WTC11 (cell line): ENCODE data around the gene DNAJC9. TPM values are rescaled to one million over a fixed set of nuclear protein-coding genes. Genes with fewer than 3 reads are reported as not detected.

ENCODE experiments used
- ATAC-seq: fragments of 200-7000 bp; cut with Tn5 transposase; 2 replicates; pipeline ENCODE4 v1.10.0; 2021; ENCODE audit warnings: mild to moderate bottlenecking, moderate library complexity
- CTCF ChIA-PET: fragments of 300-600 bp; sonication (Branson Sonifier 250); formaldehyde crosslinking; loops from one replicate; lab custom pipeline; 2021; ENCODE audit warnings: antibody characterized with exemption; lab: Charles Lee
- POLR2A ChIA-PET: fragments of 350-600 bp; sonication (Branson Sonifier 250); formaldehyde crosslinking; loops from one replicate; lab custom pipeline; 2021; ENCODE audit warnings: antibody characterized with exemption; lab: Charles Lee
- DNase-seq: peaks from one replicate; pipeline ENCODE4 v3.0.0; 2021; ENCODE audit warnings: low spot score
- H3K27ac Mint-ChIP-seq: 2 replicates; pipeline ENCODE4 v1.8.0; 2021; ENCODE audit warnings: mixed read lengths
- H3K27me3 Mint-ChIP-seq: 2 replicates; pipeline ENCODE4 v1.8.0; 2021; ENCODE audit warnings: low read depth, mild to moderate bottlenecking, moderate library complexity, mixed read lengths
- H3K36me3 Mint-ChIP-seq: 2 replicates; pipeline ENCODE4 v1.8.0; 2021; ENCODE audit warnings: mixed read lengths
- H3K4me1 Mint-ChIP-seq: 2 replicates; pipeline ENCODE4 v1.8.0; 2022; ENCODE audit warnings: mixed read lengths
- H3K4me3 Mint-ChIP-seq: 2 replicates; pipeline ENCODE4 v1.8.0; 2021; ENCODE audit warnings: mild to moderate bottlenecking, moderate library complexity, mixed read lengths
- H3K9me3 Mint-ChIP-seq: 2 replicates; pipeline ENCODE4 v1.8.0; 2021; ENCODE audit warnings: mixed read lengths
- AFF4 ChIP-seq: sonication (generic); formaldehyde crosslinking; IDR thresholded peaks from 2 replicates; pipeline ENCODE4 v1.8.1; 2023; ENCODE audit warnings: mild to moderate bottlenecking, missing genetic modification reagents, borderline replicate concordance
- JUN ChIP-seq: sonication (generic); formaldehyde crosslinking; IDR thresholded peaks from 2 replicates; pipeline ENCODE4 v1.8.0; 2023; ENCODE audit warnings: mild to moderate bottlenecking, missing genetic modification reagents
- NFE2L1 ChIP-seq: sonication (generic); formaldehyde crosslinking; IDR thresholded peaks from 2 replicates; pipeline ENCODE4 v1.8.1; 2023; ENCODE audit warnings: missing genetic modification reagents
- NR2C2 ChIP-seq: sonication (generic); formaldehyde crosslinking; IDR thresholded peaks from 2 replicates; pipeline ENCODE4 v1.8.0; 2022; ENCODE audit warnings: mild to moderate bottlenecking, missing genetic modification reagents
- PREB ChIP-seq: sonication (generic); formaldehyde crosslinking; IDR thresholded peaks from 2 replicates; pipeline ENCODE4 v1.8.1; 2022; ENCODE audit warnings: mild to moderate bottlenecking, missing genetic modification reagents, moderate library complexity, borderline replicate concordance
- SMAD3 ChIP-seq: sonication (generic); formaldehyde crosslinking; IDR thresholded peaks from 2 replicates; pipeline ENCODE4 v1.8.0; 2022; ENCODE audit warnings: missing genetic modification reagents, mild to moderate bottlenecking, borderline replicate concordance
- SP1 ChIP-seq: sonication (generic); formaldehyde crosslinking; conservative IDR thresholded peaks from 2 replicates; pipeline ENCODE4 v1.8.1; 2022; ENCODE audit warnings: missing genetic modification reagents
- ZNF138 ChIP-seq: sonication (generic); formaldehyde crosslinking; conservative IDR thresholded peaks from 2 replicates; pipeline ENCODE4 v1.8.1; 2022; ENCODE audit warnings: mild to moderate bottlenecking, moderate library complexity, missing genetic modification reagents
- total RNA-seq: library from RNA; stranded (reverse); gene quantifications from 3 replicates; pipeline ENCODE4 v1.2.3, GENCODE V29; 2021
- TF ChIP-seq, protein P1 (sequence below): fragments of 250-450 bp; sonication (Bioruptor Pico); IDR thresholded peaks from 2 replicates; pipeline ENCODE4 v1.9.0; 2021; ENCODE audit warnings: moderate library complexity, mild to moderate bottlenecking, inconsistent platforms, borderline replicate concordance
- TF ChIP-seq, protein P2 (sequence below): fragments of 250-450 bp; sonication (Bioruptor Pico); IDR thresholded peaks from 2 replicates; pipeline ENCODE4 v1.9.0; 2021; ENCODE audit warnings: mild to moderate bottlenecking
- TF ChIP-seq, protein P3 (sequence below): sonication (generic); formaldehyde crosslinking; IDR thresholded peaks from 2 replicates; pipeline ENCODE4 v1.8.0; 2022; ENCODE audit warnings: mild to moderate bottlenecking, missing genetic modification reagents
- TF ChIP-seq, protein P4 (sequence below): sonication (generic); formaldehyde crosslinking; IDR thresholded peaks from 2 replicates; pipeline ENCODE4 v1.8.1; 2023; ENCODE audit warnings: mild to moderate bottlenecking, missing genetic modification reagents
- TF ChIP-seq, protein P5 (sequence below): sonication (generic); formaldehyde crosslinking; IDR thresholded peaks from 2 replicates; pipeline ENCODE4 v1.8.0; 2023; ENCODE audit warnings: missing genetic modification reagents, mild to moderate bottlenecking, borderline replicate concordance
- TF ChIP-seq, protein P6 (sequence below): sonication (generic); formaldehyde crosslinking; IDR thresholded peaks from 2 replicates; pipeline ENCODE4 v1.8.0; 2022; ENCODE audit warnings: mild to moderate bottlenecking, missing genetic modification reagents

DNAJC9 gene
- total RNA-seq, 1 experiment from 2014 or later: 32.4 TPM

GRCh38 chr10:73253225-73253555, 6.1 kb upstream of the DNAJC9 start (continued):
- TF ChIP-seq, protein P1, sequence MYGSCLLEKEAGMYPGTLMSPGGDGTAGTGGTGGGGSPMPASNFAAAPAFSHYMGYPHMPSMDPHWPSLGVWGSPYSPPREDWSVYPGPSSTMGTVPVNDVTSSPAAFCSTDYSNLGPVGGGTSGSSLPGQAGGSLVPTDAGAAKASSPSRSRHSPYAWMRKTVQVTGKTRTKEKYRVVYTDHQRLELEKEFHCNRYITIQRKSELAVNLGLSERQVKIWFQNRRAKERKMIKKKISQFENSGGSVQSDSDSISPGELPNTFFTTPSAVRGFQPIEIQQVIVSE (CRISPR knock-in tag): no peak
- no peak for TF ChIP-seq ZNF138 (CRISPR knock-in tag)
- TF ChIP-seq, protein P2, sequence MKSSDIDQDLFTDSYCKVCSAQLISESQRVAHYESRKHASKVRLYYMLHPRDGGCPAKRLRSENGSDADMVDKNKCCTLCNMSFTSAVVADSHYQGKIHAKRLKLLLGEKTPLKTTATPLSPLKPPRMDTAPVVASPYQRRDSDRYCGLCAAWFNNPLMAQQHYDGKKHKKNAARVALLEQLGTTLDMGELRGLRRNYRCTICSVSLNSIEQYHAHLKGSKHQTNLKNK (CRISPR knock-in tag): no peak

- Mint-ChIP-seq H3K4me1 (peaks cover 24% of the 10 kb centered on the region), H3K27me3 (no peaks in the 10 kb centered on the region), H3K36me3 (peaks cover 30% of the 10 kb centered on the region), H3K27ac (peak within 1 kb of the TSS; percentile 98), H3K9me3 (peaks cover 7% of the 10 kb centered on the region), H3K4me3 (peak within 1 kb of the TSS; percentile 95)
- CTCF ChIA-PET: interaction anchor here (0.7 to 1.4 kb wide), 5 partner anchors 11 to 257 kb away, joined by 3 to 7 read pairs (median 3); partner anchors contain the start of gene P4HA1
- ATAC-seq (peak; percentile 85), DNase-seq (peak; percentile 92)
- POLR2A ChIA-PET: interaction anchor here (0.7 to 1.2 kb wide), 3 partner anchors 11 to 106 kb away, joined by 3 to 5 read pairs (median 3); partner anchors contain the start of genes CFAP70, ECD and FAM149B1
- TF ChIP-seq, protein P3, sequence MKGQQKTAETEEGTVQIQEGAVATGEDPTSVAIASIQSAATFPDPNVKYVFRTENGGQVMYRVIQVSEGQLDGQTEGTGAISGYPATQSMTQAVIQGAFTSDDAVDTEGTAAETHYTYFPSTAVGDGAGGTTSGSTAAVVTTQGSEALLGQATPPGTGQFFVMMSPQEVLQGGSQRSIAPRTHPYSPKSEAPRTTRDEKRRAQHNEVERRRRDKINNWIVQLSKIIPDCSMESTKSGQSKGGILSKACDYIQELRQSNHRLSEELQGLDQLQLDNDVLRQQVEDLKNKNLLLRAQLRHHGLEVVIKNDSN (CRISPR knock-in tag): peak; percentile 58; the same call in 1 of the 2 replicates
- TF ChIP-seq NFE2L1: 0 out of 2 replicates have a peak, but pooled peaks have one; percentile 10
- TF ChIP-seq SMAD3 (CRISPR knock-in tag): 0 out of 2 replicates have a peak, but pooled peaks have one; percentile 46
- TF ChIP-seq SP1: peak; percentile 99
- no peak for TF ChIP-seq PREB (CRISPR knock-in tag)
- TF ChIP-seq AFF4 (CRISPR knock-in tag): peak; percentile 93
- TF ChIP-seq, protein P4, sequence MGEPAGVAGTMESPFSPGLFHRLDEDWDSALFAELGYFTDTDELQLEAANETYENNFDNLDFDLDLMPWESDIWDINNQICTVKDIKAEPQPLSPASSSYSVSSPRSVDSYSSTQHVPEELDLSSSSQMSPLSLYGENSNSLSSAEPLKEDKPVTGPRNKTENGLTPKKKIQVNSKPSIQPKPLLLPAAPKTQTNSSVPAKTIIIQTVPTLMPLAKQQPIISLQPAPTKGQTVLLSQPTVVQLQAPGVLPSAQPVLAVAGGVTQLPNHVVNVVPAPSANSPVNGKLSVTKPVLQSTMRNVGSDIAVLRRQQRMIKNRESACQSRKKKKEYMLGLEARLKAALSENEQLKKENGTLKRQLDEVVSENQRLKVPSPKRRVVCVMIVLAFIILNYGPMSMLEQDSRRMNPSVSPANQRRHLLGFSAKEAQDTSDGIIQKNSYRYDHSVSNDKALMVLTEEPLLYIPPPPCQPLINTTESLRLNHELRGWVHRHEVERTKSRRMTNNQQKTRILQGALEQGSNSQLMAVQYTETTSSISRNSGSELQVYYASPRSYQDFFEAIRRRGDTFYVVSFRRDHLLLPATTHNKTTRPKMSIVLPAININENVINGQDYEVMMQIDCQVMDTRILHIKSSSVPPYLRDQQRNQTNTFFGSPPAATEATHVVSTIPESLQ (CRISPR knock-in tag): no peak
- TF ChIP-seq, protein P5, sequence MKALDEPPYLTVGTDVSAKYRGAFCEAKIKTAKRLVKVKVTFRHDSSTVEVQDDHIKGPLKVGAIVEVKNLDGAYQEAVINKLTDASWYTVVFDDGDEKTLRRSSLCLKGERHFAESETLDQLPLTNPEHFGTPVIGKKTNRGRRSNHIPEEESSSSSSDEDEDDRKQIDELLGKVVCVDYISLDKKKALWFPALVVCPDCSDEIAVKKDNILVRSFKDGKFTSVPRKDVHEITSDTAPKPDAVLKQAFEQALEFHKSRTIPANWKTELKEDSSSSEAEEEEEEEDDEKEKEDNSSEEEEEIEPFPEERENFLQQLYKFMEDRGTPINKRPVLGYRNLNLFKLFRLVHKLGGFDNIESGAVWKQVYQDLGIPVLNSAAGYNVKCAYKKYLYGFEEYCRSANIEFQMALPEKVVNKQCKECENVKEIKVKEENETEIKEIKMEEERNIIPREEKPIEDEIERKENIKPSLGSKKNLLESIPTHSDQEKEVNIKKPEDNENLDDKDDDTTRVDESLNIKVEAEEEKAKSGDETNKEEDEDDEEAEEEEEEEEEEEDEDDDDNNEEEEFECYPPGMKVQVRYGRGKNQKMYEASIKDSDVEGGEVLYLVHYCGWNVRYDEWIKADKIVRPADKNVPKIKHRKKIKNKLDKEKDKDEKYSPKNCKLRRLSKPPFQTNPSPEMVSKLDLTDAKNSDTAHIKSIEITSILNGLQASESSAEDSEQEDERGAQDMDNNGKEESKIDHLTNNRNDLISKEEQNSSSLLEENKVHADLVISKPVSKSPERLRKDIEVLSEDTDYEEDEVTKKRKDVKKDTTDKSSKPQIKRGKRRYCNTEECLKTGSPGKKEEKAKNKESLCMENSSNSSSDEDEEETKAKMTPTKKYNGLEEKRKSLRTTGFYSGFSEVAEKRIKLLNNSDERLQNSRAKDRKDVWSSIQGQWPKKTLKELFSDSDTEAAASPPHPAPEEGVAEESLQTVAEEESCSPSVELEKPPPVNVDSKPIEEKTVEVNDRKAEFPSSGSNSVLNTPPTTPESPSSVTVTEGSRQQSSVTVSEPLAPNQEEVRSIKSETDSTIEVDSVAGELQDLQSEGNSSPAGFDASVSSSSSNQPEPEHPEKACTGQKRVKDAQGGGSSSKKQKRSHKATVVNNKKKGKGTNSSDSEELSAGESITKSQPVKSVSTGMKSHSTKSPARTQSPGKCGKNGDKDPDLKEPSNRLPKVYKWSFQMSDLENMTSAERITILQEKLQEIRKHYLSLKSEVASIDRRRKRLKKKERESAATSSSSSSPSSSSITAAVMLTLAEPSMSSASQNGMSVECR (CRISPR knock-in tag): peak; percentile 90; the same call in 1 of the 2 replicates
- TF ChIP-seq, protein P6, sequence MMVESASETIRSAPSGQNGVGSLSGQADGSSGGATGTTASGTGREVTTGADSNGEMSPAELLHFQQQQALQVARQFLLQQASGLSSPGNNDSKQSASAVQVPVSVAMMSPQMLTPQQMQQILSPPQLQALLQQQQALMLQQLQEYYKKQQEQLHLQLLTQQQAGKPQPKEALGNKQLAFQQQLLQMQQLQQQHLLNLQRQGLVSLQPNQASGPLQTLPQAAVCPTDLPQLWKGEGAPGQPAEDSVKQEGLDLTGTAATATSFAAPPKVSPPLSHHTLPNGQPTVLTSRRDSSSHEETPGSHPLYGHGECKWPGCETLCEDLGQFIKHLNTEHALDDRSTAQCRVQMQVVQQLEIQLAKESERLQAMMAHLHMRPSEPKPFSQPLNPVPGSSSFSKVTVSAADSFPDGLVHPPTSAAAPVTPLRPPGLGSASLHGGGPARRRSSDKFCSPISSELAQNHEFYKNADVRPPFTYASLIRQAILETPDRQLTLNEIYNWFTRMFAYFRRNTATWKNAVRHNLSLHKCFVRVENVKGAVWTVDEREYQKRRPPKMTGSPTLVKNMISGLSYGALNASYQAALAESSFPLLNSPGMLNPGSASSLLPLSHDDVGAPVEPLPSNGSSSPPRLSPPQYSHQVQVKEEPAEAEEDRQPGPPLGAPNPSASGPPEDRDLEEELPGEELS (CRISPR knock-in tag): peak; percentile 84
- TF ChIP-seq NR2C2: peak; percentile 94
- TF ChIP-seq JUN (CRISPR knock-in tag): no peak
Measured at GRCh38 chr10:73252445-73253224, 5.6 kb upstream of the DNAJC9 start, which contains the start of gene MRPS16. Gene MRPS16 (minus strand): TSS chr10:73252644. CDS start chr10:73252482, 162 bp downstream.
